Transverse colon (tissue), 3 donors: ENCODE data around the gene MX2.

Source experiments
- EP300 ChIP-seq: sonication (generic); formaldehyde crosslinking; IDR thresholded peaks from one replicate; pipeline ENCODE4 v1.6.1; 2017; ENCODE audit warnings: antibody characterized with exemption, low read depth
- POLR2A ChIP-seq: fragments of 450-650 bp; IDR thresholded peaks from one replicate; pipeline ENCODE4 v1.6.1; 2016; ENCODE audit warnings: antibody characterized with exemption, mild to moderate bottlenecking, moderate library complexity
- TF ChIP-seq, protein P1 (sequence below), 5 experiments: fragments of 200-600 bp in 3 of 5; fragments of 450-650 bp in 2 of 5; sonication (generic) in 3 of 5; IDR thresholded peaks; 1 replicate in 2 of 5; 2 replicates in 3 of 5; pipeline ENCODE4 v1.5.1; 2016 to 2017; ENCODE audit warnings: antibody characterized with exemption in 5 of 5, inconsistent platforms in 3 of 5, mild to moderate bottlenecking in 2 of 5, moderate library complexity in 1 of 5

DNA sequence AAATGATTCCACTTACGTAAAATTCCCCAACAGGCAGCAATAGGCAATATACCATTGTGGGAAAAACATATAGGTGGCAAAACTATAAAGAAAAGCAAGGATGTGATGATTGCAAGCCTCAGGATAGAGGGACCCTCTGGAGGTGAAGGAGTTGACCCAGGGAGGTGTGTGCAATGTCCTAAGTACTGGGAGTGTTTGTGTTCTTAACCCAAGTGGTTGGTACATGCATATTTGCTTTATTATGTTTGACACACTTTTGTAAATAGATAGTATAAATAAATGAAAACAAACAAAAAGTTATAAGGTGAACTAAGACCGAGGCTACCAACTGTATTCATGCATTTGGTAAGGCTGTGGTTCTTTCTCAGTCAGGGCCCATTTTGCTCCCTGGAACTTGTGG is 71.7 kb downstream of the MX2 start:
- TF ChIP-seq, protein P1, sequence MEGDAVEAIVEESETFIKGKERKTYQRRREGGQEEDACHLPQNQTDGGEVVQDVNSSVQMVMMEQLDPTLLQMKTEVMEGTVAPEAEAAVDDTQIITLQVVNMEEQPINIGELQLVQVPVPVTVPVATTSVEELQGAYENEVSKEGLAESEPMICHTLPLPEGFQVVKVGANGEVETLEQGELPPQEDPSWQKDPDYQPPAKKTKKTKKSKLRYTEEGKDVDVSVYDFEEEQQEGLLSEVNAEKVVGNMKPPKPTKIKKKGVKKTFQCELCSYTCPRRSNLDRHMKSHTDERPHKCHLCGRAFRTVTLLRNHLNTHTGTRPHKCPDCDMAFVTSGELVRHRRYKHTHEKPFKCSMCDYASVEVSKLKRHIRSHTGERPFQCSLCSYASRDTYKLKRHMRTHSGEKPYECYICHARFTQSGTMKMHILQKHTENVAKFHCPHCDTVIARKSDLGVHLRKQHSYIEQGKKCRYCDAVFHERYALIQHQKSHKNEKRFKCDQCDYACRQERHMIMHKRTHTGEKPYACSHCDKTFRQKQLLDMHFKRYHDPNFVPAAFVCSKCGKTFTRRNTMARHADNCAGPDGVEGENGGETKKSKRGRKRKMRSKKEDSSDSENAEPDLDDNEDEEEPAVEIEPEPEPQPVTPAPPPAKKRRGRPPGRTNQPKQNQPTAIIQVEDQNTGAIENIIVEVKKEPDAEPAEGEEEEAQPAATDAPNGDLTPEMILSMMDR (IDR thresholded peaks at IDR 0.05), result no peak
- no peak for TF ChIP-seq POLR2A
- TF ChIP-seq EP300, result no peak
